Measurements from ENCODE around the gene DCBLD1. TPM values are rescaled to one million over a fixed set of nuclear protein-coding genes. Genes with fewer than 3 reads are reported as not detected.
"Not testable (repeated sequence)": the region's sequence is repeated elsewhere in the genome, so short reads cannot be mapped to it uniquely, and the experiment has no call there.

Gene DCBLD1
- total RNA-seq, 1 donor from 2014 or later, result 0.31 TPM

- Mint-ChIP-seq H3K4me1 (no peaks in the 10 kb centered on the region), H3K4me3 (no peak overlapping the region), H3K27me3 (peaks cover 12% of the 10 kb centered on the region), H3K9me3 (no peaks in the 10 kb centered on the region), H3K36me3 (ENCODE audit: low read depth) (no peaks in the 10 kb centered on the region), H3K27ac (no peak overlapping the region)
- ChIA-PET POLR2A (no interaction called here), CTCF (no interaction called here)
- intact Hi-C loops (cut with micrococcal nuclease), result no loop called here
- no peak for DNase-seq
- ATAC-seq (ENCODE audit: low read depth), result no peak
- TF ChIP-seq, protein P1, sequence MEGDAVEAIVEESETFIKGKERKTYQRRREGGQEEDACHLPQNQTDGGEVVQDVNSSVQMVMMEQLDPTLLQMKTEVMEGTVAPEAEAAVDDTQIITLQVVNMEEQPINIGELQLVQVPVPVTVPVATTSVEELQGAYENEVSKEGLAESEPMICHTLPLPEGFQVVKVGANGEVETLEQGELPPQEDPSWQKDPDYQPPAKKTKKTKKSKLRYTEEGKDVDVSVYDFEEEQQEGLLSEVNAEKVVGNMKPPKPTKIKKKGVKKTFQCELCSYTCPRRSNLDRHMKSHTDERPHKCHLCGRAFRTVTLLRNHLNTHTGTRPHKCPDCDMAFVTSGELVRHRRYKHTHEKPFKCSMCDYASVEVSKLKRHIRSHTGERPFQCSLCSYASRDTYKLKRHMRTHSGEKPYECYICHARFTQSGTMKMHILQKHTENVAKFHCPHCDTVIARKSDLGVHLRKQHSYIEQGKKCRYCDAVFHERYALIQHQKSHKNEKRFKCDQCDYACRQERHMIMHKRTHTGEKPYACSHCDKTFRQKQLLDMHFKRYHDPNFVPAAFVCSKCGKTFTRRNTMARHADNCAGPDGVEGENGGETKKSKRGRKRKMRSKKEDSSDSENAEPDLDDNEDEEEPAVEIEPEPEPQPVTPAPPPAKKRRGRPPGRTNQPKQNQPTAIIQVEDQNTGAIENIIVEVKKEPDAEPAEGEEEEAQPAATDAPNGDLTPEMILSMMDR (IDR thresholded peaks at IDR 0.05), result no peak
These were observed 32.2 kb downstream of the DCBLD1 start for GRCh38 chr6:117514655-117515054.

GRCh38 chr6:117515326-117515725, 32.9 kb downstream of the DCBLD1 start:
- Mint-ChIP-seq H3K4me1 (no peaks in the 10 kb centered on the region), H3K36me3 (ENCODE audit: low read depth) (no peaks in the 10 kb centered on the region), H3K27ac (no peak overlapping the region), H3K9me3 (no peaks in the 10 kb centered on the region), H3K27me3 (peaks cover 7% of the 10 kb centered on the region), H3K4me3 (no peak overlapping the region)
- ChIA-PET POLR2A (no interaction called here), CTCF (no interaction called here)
- TF ChIP-seq, protein P1 (IDR thresholded peaks at IDR 0.05), result no peak
- no peak for DNase-seq
- no peak for ATAC-seq (ENCODE audit: low read depth)
- intact Hi-C loops (cut with micrococcal nuclease), result no loop called here

- H3K9me3 Mint-ChIP-seq; H3K4me1 Mint-ChIP-seq; ATAC-seq (ENCODE audit: low read depth); CTCF ChIA-PET; POLR2A ChIA-PET; H3K27ac Mint-ChIP-seq; intact Hi-C loops (cut with micrococcal nuclease); H3K4me3 Mint-ChIP-seq; H3K36me3 Mint-ChIP-seq (ENCODE audit: low read depth); DNase-seq; H3K27me3 Mint-ChIP-seq: not testable (repeated sequence)
These were observed 35.5 kb downstream of the DCBLD1 start for GRCh38 chr6:117517995-117518394.

DNA sequence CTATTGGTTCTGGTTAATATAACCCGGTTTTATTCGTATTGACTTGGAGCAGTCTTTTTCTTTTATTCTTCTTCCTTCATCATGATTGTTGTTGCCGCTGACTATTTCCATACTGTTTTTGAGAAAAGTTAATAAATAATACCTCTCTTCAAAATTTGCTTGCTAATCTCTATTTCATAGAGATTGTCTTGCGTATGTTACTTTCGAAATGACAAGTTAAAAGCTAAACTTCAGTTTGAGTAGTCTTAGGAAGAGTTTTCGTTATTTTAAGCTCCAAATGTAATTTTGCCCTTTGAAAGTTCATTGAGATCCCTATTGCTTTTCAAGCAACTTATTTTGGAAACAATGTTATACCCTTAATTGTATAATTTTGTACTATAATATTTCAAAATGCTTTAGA, 36.4 kb downstream of the DCBLD1 start:
- Mint-ChIP-seq H3K36me3 (ENCODE audit: low read depth) (no peaks in the 10 kb centered on the region), H3K27me3 (peaks cover 6% of the 10 kb centered on the region), H3K4me1 (no peaks in the 10 kb centered on the region), H3K9me3 (no peaks in the 10 kb centered on the region), H3K27ac (no peak overlapping the region), H3K4me3 (no peak overlapping the region)
- ChIA-PET CTCF (no interaction called here), POLR2A (no interaction called here)
- TF ChIP-seq, protein P1 (IDR thresholded peaks at IDR 0.05), result no peak
- DNase-seq (no peak), ATAC-seq (ENCODE audit: low read depth) (no peak)
- intact Hi-C loops (cut with micrococcal nuclease), result no loop called here

DNA sequence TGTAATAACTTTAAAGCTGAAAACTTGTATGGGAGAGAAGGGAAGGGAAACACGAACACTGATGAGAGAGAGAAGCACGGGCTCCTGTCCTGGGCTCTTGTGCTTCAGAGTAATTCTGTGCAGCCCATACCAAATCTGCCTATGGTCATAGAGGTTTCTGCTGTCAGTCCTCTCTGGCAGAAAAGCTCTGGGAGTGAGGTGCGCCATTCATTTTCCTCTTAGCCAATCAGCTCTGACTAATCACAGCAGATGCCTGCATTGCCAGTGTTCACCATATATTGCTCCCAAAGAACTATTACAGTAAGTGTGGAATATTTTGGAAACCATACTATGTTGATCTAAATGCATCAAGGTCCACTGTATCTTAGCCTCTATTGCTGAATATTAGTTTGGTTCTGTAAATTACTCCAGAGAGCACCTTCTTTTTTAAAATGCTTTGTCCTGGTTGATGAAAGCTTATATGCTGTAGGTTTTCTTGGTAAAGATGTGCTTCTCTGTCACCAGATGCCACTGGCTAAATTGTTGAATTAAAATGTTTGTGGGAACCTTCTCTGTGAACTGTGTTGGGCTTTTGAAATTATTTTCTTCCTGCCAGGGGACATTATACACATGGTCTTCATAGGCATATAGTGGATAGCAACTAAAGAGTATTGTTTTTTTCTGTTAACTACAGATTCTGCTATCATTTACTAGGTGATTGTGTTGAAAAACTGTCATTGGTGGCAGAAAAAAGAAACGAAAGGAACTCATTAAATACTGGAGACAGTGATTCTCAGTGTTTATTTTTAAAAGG, 38.3 kb downstream of the DCBLD1 start:
- TF ChIP-seq, protein P1 (IDR thresholded peaks at IDR 0.05), result no peak
- Mint-ChIP-seq H3K4me1 (no peaks in the 10 kb centered on the region), H3K27me3 (peaks cover 5% of the 10 kb centered on the region), H3K36me3 (ENCODE audit: low read depth) (no peaks in the 10 kb centered on the region), H3K27ac (no peak overlapping the region), H3K4me3 (no peak overlapping the region), H3K9me3 (no peaks in the 10 kb centered on the region)
- DNase-seq, result no peak
- ATAC-seq (ENCODE audit: low read depth), result no peak
- intact Hi-C loops (cut with micrococcal nuclease), result no loop called here
- ChIA-PET CTCF (no interaction called here), POLR2A (no interaction called here)

Data from activated B cell treated with CpG ODN at 0.5 μM for 24 hours (primary cell).